GM21786 (cell line): ENCODE measurements around the gene IL22RA2.

ENCODE experiments used
- ATAC-seq: cut with Tn5 transposase; IDR thresholded peaks from one replicate; pipeline ENCODE4 v1.9.1; 2021; ENCODE audit not compliant: unreplicated experiment

Gene IL22RA2

GRCh38 chr6:137167702-137168377 is 5.6 kb downstream of the IL22RA2 start:
- ATAC-seq: no peak

DNA sequence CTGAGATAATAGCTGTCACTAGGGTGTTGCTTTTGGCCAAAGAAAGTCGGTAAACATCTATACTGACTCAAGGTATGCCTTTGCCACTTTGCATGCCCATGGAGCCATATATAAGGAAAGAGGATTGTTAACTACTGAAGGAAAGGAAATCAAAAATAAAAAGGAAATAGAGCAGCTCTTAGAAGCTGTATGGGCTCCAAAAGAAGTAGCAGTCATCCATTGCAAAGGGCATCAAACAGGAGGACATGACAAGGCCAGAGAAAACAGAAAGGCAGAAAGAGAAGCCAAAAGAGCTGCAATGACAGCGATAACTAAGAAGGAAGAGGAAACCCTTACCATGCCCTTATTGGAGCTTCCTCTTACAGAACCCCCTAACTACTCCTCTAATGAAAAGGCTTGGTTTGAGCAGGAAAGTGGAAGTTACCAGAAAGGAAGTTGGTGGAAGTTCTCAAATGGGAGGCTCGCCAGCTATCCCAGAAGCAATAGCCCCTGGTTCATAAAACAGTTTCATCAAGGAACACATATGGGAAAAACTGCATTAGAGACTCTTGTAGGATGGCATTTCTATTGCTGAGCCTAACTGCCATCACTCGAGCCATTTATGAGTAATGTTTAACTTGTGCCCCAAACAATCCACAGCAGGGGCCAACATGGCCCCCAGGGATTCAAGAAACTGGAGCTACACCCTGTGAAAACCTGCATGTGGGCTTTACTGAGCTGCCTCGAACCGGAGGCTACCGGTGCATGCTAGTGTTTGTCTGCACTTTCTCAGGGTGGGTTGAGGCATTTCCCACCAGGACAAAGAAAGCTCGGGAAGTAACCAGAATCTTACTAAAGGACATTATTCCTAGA is 7.0 kb downstream of the IL22RA2 start:
- no peak for ATAC-seq

- ATAC-seq: peak; percentile 62
These were observed 7.8 kb downstream of the IL22RA2 start for GRCh38 chr6:137165375-137166246.

DNA sequence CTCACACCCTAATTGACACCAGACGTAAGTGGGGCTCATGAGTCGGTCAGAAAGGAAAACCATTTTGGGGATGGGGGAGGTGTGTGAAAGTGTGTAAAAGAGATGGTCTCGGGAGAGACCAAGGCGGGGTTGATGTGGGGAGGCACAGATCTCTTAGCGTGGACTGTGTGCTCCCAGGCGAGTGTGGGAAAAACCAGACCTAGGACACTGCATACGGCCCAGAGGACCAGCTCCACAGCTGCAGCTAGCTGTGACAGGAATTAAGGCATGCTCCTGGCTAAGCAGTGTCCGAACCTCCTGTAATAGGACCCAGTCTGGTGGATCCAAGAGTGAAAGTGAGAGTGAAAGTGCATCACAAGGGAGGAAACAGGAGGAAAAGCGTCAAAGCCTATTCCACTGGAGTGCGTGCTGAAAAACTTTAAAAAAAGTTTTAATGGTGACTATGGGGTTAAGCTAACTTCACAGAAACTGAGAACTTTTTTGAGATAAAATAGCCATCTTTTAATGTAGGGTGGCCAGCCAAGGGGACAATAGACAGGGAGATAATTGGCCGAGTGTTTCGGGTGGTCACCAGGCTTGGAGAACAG is 9.6 kb downstream of the IL22RA2 start:
- ATAC-seq: no peak

GRCh38 chr6:137162692-137163306 is 10.6 kb downstream of the IL22RA2 start:
- no peak for ATAC-seq

GRCh38 chr6:137161949-137162348 is 11.5 kb downstream of the IL22RA2 start:
- ATAC-seq: no peak

DNA sequence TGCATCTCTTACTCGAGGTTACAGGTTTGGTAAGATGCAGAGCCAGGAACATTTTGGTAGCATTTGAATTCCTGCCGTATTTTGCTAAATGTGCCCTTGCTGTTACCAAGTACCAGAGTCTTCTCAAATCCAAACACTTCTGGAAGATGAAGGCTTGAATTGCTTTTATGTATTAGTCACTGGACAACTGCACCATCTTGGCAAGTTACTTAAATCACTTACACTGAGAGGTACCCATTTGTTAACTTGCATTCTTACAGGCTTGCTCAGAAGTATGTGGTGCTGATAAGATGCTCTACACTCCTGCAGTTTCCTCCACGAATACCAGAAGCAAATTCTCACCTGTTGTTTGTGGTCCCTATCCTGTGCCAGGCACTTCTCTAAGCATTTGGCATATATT is 12.7 kb downstream of the IL22RA2 start:
- no peak for ATAC-seq

DNA sequence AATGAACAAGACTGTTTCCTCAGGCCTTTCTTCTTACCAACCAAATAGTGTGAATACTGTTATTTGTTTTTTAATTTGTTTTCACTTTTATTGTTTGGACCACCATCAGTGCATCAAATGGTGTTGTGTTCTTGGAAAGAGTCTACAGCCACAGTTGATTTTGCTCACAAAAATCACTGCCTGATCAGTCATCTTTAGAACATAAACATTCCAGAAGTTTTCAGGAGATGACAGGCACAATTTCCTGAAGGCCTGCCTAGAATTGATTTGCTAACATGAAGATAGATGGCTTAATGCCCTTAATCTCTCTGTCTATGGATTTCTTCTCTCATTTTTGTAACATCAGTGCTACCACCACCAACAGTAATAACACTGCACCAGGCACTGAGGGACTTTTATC is 13.5 kb downstream of the IL22RA2 start:
- ATAC-seq: no peak

GRCh38 chr6:137157601-137158000 is 15.8 kb downstream of the IL22RA2 start:
- no peak for ATAC-seq

GRCh38 chr6:137156650-137157049 is 16.8 kb downstream of the IL22RA2 start:
- no peak for ATAC-seq

DNA sequence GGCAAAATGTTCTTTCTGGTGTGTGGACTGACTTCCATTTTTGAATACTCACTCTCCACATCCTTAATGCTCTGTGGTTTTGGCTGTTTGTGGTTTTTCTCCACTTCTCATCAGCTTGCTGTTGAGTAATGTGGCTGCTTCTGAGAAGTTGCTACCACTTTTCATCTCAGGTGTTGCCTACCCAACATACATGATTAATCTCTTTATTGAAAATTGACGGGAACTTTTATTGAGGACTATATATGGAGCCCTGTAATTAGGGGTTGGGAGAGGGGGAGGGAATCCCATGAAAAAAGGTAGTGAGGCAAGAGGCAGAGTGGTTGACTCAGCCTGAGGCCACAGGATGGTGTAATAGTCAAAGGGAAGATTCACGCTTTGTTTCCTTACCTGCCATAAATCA is 17.6 kb downstream of the IL22RA2 start:
- no peak for ATAC-seq

GRCh38 chr6:137150072-137150471 is 23.4 kb downstream of the IL22RA2 start:
- ATAC-seq: no peak

- ATAC-seq: no peak
These were observed 24.4 kb downstream of the IL22RA2 start for GRCh38 chr6:137149035-137149393.

GRCh38 chr6:137148306-137149034 is 25.0 kb downstream of the IL22RA2 start:
- no peak for ATAC-seq

DNA sequence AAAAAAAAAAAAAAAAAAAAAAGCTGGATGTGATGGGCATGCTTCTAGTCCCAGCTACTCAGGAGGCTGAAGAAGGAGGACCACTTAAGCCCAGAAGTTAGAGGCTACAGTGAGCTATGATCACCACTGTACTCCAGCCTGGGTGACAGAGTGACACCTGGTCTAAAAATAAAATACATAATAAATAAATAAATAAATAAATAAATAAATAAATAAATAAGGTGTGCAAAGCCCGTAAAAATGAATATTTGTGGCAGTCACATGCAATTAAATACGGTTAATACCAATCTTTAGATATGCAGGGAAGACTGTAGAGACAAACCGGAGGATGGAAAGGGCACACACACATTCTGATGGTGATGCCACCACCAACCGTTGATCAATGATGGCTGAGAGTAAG is 26.2 kb downstream of the IL22RA2 start:
- no peak for ATAC-seq

- no peak for ATAC-seq
These were observed 27.2 kb downstream of the IL22RA2 start for GRCh38 chr6:137146206-137146605.

DNA sequence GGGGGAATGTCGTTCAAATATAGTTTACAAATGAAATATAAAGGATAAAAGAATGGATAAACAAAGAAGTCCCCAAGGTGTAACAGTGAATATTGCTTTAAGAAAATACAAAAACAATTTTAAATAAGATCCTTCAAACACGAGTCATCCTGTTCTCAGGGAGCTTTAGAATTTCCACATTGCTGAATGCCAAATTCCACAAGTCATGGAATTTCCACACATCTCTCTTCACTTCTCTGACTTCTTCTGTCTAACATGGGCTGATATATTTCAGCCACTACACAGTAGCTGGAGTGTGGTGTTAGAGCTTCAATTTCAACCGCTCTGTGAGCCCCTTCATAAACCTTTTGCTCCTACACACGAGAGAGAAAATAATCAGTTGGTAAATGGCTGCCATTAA is 28.0 kb downstream of the IL22RA2 start:
- ATAC-seq: no peak

DNA sequence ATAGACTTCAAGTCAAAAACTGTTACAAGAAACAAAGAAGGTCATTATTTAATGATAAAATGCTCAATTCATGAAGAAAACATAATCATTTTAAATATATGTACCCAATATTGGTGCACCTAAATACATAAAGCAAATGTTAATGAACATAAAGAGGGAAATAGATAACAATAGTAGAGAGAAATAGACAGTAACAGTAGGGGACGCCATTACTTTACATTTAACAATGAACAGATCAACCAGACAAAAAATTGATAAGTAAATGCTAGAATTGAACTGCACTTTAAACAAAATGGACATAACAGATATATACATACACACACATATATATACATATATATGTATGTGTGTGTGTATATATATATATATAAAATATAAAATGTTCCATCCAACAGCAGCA is 37.4 kb downstream of the IL22RA2 start:
- no peak for ATAC-seq

DNA sequence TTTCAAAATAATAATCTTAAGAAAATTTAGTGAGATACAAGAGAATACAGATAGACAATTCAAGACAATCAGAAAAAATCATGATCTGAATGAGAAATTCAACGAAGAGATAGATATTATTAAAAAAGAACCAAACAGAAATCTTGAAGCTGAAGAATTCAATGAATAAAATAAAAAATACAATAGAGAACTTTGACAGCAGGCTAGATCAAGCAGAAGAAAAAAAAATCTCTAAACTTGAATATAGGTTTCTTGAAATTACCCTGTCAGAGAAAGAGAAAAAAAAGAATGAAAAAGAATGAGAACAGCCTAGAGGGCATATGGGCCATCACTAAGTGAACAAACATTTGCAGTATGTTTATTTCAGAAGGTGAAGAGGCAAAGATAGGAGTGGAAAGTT is 39.0 kb downstream of the IL22RA2 start:
- ATAC-seq: no peak

DNA sequence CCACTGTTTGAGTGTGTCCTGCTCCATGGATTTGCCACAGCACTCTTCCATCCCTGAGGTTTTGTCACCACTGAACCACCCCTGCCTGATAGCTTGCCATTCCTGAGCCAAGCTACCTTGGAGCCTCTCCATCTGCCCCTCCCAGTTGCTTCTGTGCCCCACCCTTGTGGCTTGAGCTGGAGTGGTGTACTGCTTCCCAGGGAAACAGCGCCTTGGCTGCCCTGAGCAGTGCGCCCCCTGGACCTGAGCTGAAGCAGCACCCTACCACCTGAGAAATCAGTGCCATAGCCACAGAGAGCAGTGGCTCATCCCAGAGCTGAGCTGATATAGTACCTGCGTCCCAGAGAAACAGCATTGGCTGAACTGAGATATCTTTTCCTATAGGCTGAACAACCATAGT is 40.3 kb downstream of the IL22RA2 start:
- ATAC-seq: no peak
